ENCODE data around the gene KANSL1. TPM values are rescaled to one million over a fixed set of nuclear protein-coding genes. Genes with fewer than 3 reads are reported as not detected.

Gene KANSL1
- polyA plus RNA-seq, 1 experiment = 14.1 TPM

- TF ChIP-seq CTCF (IDR thresholded peaks at IDR 0.05; ENCODE audit: insufficient read depth, low read depth, low read length) = no peak
- H3K4me3 ChIP-seq (ENCODE audit: low read depth, low read length) = no peak overlapping the region
- H3K36me3 ChIP-seq (ENCODE audit: control insufficient read depth, insufficient read depth, low read length) = 0 out of 2 replicates have a peak, but pooled peaks cover 1% of the 10 kb centered on the region
- DNase-seq (ENCODE audit: low read depth) = no peak
- CTCF ChIA-PET = interaction anchor here (1.2 to 1.4 kb wide), 2 partner anchors 12 to 17 kb away, joined by 5 to 11 read pairs; no protein-coding TSS in a partner anchor
- POLR2A ChIA-PET = interaction anchor here (0.8 kb wide), 1 partner anchor 181 kb away, joined by 5 read pairs; no protein-coding TSS in a partner anchor
- H3K27me3 ChIP-seq (ENCODE audit: control insufficient read depth, insufficient read depth, low read length) = no peaks in the 10 kb centered on the region
Observed at GRCh38 chr17:46195217-46195855, 2.1 kb upstream of the KANSL1 start.

DNA sequence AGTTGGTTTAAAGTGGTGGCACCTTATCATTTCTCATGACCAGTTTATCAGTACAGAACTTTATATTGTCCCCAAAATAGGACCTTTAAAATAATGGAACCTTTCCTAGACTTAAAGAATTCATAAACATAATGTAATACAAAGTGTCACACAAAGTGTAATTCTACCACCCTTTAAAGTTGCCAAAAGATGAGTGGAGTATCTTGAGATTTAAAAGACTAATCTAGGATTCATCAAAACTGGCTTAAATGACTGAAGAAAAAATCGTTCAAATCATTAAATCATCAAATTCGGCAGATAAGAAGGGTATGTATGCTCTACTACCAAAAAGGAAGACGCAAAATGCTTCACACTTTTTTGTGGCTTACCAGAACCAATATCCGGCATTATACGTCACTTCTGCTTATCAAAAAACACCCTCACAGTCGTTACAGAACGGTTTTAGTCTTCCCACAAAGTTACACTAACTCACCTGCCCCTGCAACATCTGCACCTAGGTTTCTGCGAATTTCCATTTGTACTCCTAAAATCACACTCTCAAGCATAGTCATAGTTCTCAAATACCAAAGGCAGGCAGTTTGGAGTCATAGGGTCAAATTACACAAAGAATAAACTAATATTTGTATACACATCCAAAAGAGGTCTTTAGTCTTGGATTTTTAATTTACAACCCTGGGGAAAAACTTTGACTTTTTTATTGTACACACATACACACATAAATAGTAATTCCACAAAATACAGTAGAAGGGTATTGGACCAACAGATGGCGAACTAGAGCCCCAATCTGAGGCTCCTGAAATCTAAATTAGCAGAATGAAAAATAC, 1.4 kb upstream of the KANSL1 start:
- CTCF ChIA-PET = interaction anchor here (0.6 to 3.8 kb wide), 16 partner anchors 10 to 192 kb away, joined by 3 to 48 read pairs (median 8); no protein-coding TSS in a partner anchor
- TF ChIP-seq CTCF (IDR thresholded peaks at IDR 0.05; ENCODE audit: insufficient read depth, low read depth, low read length) = peak; percentile 79
- H3K36me3 ChIP-seq (ENCODE audit: control insufficient read depth, insufficient read depth, low read length) = 0 out of 2 replicates have a peak, but pooled peaks cover 1% of the 10 kb centered on the region
- no peak for DNase-seq (ENCODE audit: low read depth)
- H3K4me3 ChIP-seq (ENCODE audit: low read depth, low read length) = peak overlapping the region; percentile 86
- no peaks in the 10 kb centered on the region for H3K27me3 ChIP-seq (ENCODE audit: control insufficient read depth, insufficient read depth, low read length)
- POLR2A ChIA-PET = no interaction called here

DNA sequence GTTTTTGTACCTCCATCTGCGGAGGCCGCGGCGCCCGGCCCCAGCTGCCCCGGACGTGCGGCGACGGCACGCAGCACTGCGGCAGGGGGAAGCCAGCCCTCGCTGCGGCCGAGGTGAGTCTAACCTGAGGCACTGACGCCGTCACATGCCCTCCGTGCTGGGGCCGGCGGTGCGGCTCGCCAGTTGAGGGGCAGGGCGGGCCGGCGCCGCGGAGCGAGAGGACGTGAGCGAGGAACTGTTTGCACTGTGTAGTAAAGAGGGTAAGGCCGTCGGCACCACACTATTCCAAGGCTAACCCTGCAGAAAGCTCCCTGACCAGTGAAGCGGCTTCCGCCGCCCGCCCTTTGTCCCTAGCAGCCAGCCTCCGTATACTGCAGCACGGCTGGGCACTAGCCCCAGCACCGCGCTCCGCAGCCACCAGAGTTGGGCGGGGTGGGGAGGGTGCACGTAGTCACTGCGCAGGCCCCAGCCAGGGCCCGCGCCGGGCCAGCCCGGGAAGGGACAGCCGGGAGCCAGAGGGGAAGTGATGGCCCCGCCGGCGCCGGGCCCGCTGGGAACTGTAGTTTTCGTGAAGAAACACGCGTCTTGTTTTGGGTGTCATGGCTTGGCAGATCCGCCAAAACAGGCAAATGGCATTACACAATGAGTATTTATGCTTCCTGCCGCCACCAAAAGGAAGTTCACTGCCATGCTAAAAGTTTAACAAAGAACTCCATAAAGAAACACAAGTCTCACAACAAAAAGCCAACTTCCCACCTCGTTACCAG, 580 bp upstream of the KANSL1 start:
- peak; percentile 89 for DNase-seq (ENCODE audit: low read depth)
- CTCF ChIA-PET = interaction anchor here (0.6 to 3.8 kb wide), 25 partner anchors 10 to 615 kb away, joined by 3 to 48 read pairs (median 6); no protein-coding TSS in a partner anchor
- Histone ChIP-seq H3K4me3 (ENCODE audit: low read depth, low read length) (peak overlapping the region; percentile 86), H3K27me3 (ENCODE audit: control insufficient read depth, insufficient read depth, low read length) (no peaks in the 10 kb centered on the region), H3K36me3 (ENCODE audit: control insufficient read depth, insufficient read depth, low read length) (0 out of 2 replicates have a peak, but pooled peaks cover 1% of the 10 kb centered on the region)
- 0 out of 2 replicates have a peak, but pooled peaks have one; percentile 16 for TF ChIP-seq CTCF (IDR thresholded peaks at IDR 0.05; ENCODE audit: insufficient read depth, low read depth, low read length)
- POLR2A ChIA-PET = interaction anchor here (1.0 kb wide), 1 partner anchor 63 kb away, joined by 4 read pairs; no protein-coding TSS in a partner anchor

GRCh38 chr17:46192439-46193150, 634 bp downstream of the KANSL1 start:
- DNase-seq (ENCODE audit: low read depth) = no peak
- POLR2A ChIA-PET = interaction anchor here (0.6 to 1.0 kb wide), 5 partner anchors 12 to 61 kb away, joined by 4 to 8 read pairs (median 4); no protein-coding TSS in a partner anchor

More at GRCh38 chr17:46192439-46193150, 634 bp downstream of the KANSL1 start:
- H3K27me3 ChIP-seq (ENCODE audit: control insufficient read depth, insufficient read depth, low read length) = no peaks in the 10 kb centered on the region
- peak overlapping the region; percentile 85 for H3K4me3 ChIP-seq (ENCODE audit: low read depth, low read length)
- H3K36me3 ChIP-seq (ENCODE audit: control insufficient read depth, insufficient read depth, low read length) = 0 out of 2 replicates have a peak, but pooled peaks cover 1% of the 10 kb centered on the region
- TF ChIP-seq CTCF (IDR thresholded peaks at IDR 0.05; ENCODE audit: insufficient read depth, low read depth, low read length) = no peak
- CTCF ChIA-PET = interaction anchor here (0.6 to 3.8 kb wide), 35 partner anchors 8 to 614 kb away, joined by 3 to 48 read pairs (median 5); no protein-coding TSS in a partner anchor

Data from BJ (cell line).